H9 (cell line): ENCODE results near the gene DOCK1. TPM values are rescaled to one million over a fixed set of nuclear protein-coding genes. Genes with fewer than 3 reads are reported as not detected.

Source experiments
- DNase-seq: peaks from one replicate; pipeline ENCODE4 v3.0.0-alpha.2; 2017
- H2AFZ ChIP-seq: one replicate; pipeline ENCODE4 v1.6.1; 2013; ENCODE audit warnings: mild to moderate bottlenecking, low read length, control low read depth, moderate library complexity
- H2AK5ac ChIP-seq: 2 replicates; pipeline ENCODE4 v1.6.1; 2013; ENCODE audit warnings: low read length, control low read depth, mixed read lengths; ENCODE audit not compliant: insufficient read length
- H2BK120ac ChIP-seq: one replicate; pipeline ENCODE4 v1.6.1; 2013; ENCODE audit warnings: low read depth, mild to moderate bottlenecking, low read length, control low read depth, inconsistent platforms; ENCODE audit not compliant: poor library complexity, severe bottlenecking
- H2BK12ac ChIP-seq: 2 replicates; pipeline ENCODE4 v1.6.1; 2013; ENCODE audit warnings: low read length, control low read depth, mixed read lengths, low read depth; ENCODE audit not compliant: insufficient read length
- H2BK15ac ChIP-seq: 2 replicates; pipeline ENCODE4 v1.6.1; 2013; ENCODE audit warnings: low read depth, low read length, control low read depth
- H2BK20ac ChIP-seq: one replicate; pipeline ENCODE4 v1.6.1; 2013; ENCODE audit warnings: low read depth, mild to moderate bottlenecking, low read length, control low read depth, inconsistent platforms; ENCODE audit not compliant: poor library complexity, severe bottlenecking
- H2BK5ac ChIP-seq: 2 replicates; pipeline ENCODE4 v1.6.1; 2013; ENCODE audit warnings: low read length, control low read depth, mixed read lengths; ENCODE audit not compliant: insufficient read length
- H3K14ac ChIP-seq: 2 replicates; pipeline ENCODE4 v1.6.1; 2013; ENCODE audit warnings: low read length, control low read depth; ENCODE audit not compliant: insufficient read depth
- H3K18ac ChIP-seq: 2 replicates; pipeline ENCODE4 v1.6.1; 2013; ENCODE audit warnings: low read depth, mild to moderate bottlenecking, mixed read lengths, low read length, control low read depth; ENCODE audit not compliant: insufficient read length
- H3K23ac ChIP-seq: 2 replicates; pipeline ENCODE4 v1.6.1; 2013; ENCODE audit warnings: low read length, control low read depth, mixed read lengths, low read depth; ENCODE audit not compliant: insufficient read length
- H3K23me2 ChIP-seq: 2 replicates; pipeline ENCODE4 v1.6.1; 2013; ENCODE audit warnings: low read depth, mild to moderate bottlenecking, mixed read lengths, low read length, control low read depth; ENCODE audit not compliant: insufficient read length, poor library complexity, severe bottlenecking
- H3K27ac ChIP-seq: 2 replicates; pipeline ENCODE4 v1.5.1; 2013; ENCODE audit warnings: low read length, control low read depth, mixed read lengths, low read depth; ENCODE audit not compliant: insufficient read length
- H3K27me3 ChIP-seq: 2 replicates; pipeline ENCODE4 v1.6.1; 2013; ENCODE audit warnings: low read length, control low read depth, inconsistent platforms; ENCODE audit not compliant: insufficient read depth
- H3K4ac ChIP-seq: 2 replicates; pipeline ENCODE4 v1.6.1; 2013; ENCODE audit warnings: low read depth, mild to moderate bottlenecking, control low read depth, inconsistent platforms, low read length, moderate library complexity
- H3K4me1 ChIP-seq: 2 replicates; pipeline ENCODE4 v1.6.1; 2013; ENCODE audit warnings: low read length, control low read depth, inconsistent platforms; ENCODE audit not compliant: insufficient read depth
- H3K4me2 ChIP-seq: 2 replicates; pipeline ENCODE4 v1.6.1; 2013; ENCODE audit warnings: low read length, control low read depth, mixed read lengths; ENCODE audit not compliant: insufficient read length, insufficient read depth
- H3K56ac ChIP-seq: 2 replicates; pipeline ENCODE4 v1.6.1; 2013; ENCODE audit warnings: low read depth, mild to moderate bottlenecking, mixed read lengths, low read length, control low read depth; ENCODE audit not compliant: insufficient read length
- H3K79me1 ChIP-seq: 2 replicates; pipeline ENCODE4 v1.6.1; 2013; ENCODE audit warnings: low read depth, mild to moderate bottlenecking, moderate library complexity, low read length, control low read depth, inconsistent platforms; ENCODE audit not compliant: insufficient read depth, poor library complexity, severe bottlenecking
- H3K79me2 ChIP-seq: 2 replicates; pipeline ENCODE4 v1.6.1; 2013; ENCODE audit warnings: low read length, control low read depth, inconsistent platforms; ENCODE audit not compliant: insufficient read depth
- H3K9ac ChIP-seq: 2 replicates; pipeline ENCODE4 v1.6.1; 2013; ENCODE audit warnings: low read length, control low read depth, mixed read lengths; ENCODE audit not compliant: insufficient read length; ENCODE audit errors: extremely low read depth
- H3K9me3 ChIP-seq: one replicate; pipeline ENCODE4 v1.6.1; 2013; ENCODE audit warnings: low read depth, low read length, inconsistent platforms; ENCODE audit not compliant: control insufficient read depth
- H3T11ph ChIP-seq: one replicate; pipeline ENCODE4 v1.6.1; 2013; ENCODE audit warnings: mild to moderate bottlenecking, low read length, control low read depth, inconsistent platforms
- H4K20me1 ChIP-seq: one replicate; pipeline ENCODE4 v1.6.1; 2013; ENCODE audit not compliant: control insufficient read depth, insufficient read length, insufficient read depth
- H4K5ac ChIP-seq: 2 replicates; pipeline ENCODE4 v1.6.1; 2013; ENCODE audit warnings: low read depth, mild to moderate bottlenecking, mixed read lengths, low read length, control low read depth; ENCODE audit not compliant: insufficient read length
- H4K8ac ChIP-seq: replicated peaks from 2 replicates; pipeline ENCODE4 v1.6.1; 2013; ENCODE audit warnings: low read length, control low read depth, mixed read lengths, low read depth; ENCODE audit not compliant: insufficient read length
- H4K91ac ChIP-seq: 2 replicates; pipeline ENCODE4 v1.6.1; 2013; ENCODE audit warnings: low read depth, mild to moderate bottlenecking, moderate library complexity, mixed read lengths, low read length, control low read depth; ENCODE audit not compliant: insufficient read length
- H3K27ac Mint-ChIP-seq, 3 experiments: 2 replicates in 2 of 3; 3 replicates in 1 of 3; pipeline ENCODE4 v1.8.0; 2020 to 2021; ENCODE audit warnings: mixed read lengths in 3 of 3, mild to moderate bottlenecking in 1 of 3, moderate library complexity in 1 of 3
- H3K27me3 Mint-ChIP-seq: 2 replicates; pipeline ENCODE4 v1.8.0; 2021; ENCODE audit warnings: low read depth, mild to moderate bottlenecking, moderate library complexity, mixed read lengths
- H3K36me3 Mint-ChIP-seq, 3 experiments: 2 replicates in 2 of 3; 3 replicates in 1 of 3; pipeline ENCODE4 v1.8.0; 2020 to 2021; ENCODE audit warnings: low read depth in 3 of 3, mixed read lengths in 3 of 3; ENCODE audit not compliant: insufficient read depth in 1 of 3
- H3K4me1 Mint-ChIP-seq, 2 experiments: 2 replicates each; pipeline ENCODE4 v1.8.0; 2020; ENCODE audit warnings: mixed read lengths in 2 of 2
- H3K4me3 Mint-ChIP-seq, 2 experiments: 2 replicates in 1 of 2; 3 replicates in 1 of 2; pipeline ENCODE4 v1.8.0; 2020 to 2021; ENCODE audit warnings: mild to moderate bottlenecking in 2 of 2, mixed read lengths in 2 of 2, moderate library complexity in 1 of 2
- H3K9me3 Mint-ChIP-seq, 2 experiments: 2 replicates in 1 of 2; 3 replicates in 1 of 2; pipeline ENCODE4 v1.8.0; 2020; ENCODE audit warnings: mild to moderate bottlenecking in 2 of 2, mixed read lengths in 2 of 2, moderate library complexity in 1 of 2
- WGBS: extraction: QIAGEN DNeasy Blood & Tissue Kit; methylation state at CpG from one replicate; pipeline ENCODE4 v1.1.7; 2013; ENCODE audit warnings: missing lambda C conversion rate, low lambda C conversion rate, mixed read lengths; ENCODE audit not compliant: insufficient read length; ENCODE audit errors: extremely low coverage; 5-methylcytosine and 5-hydroxymethylcytosine counted together
- total RNA-seq: library from RNA; stranded (reverse); gene quantifications from 2 replicates; pipeline ENCODE4 v1.2.1, GENCODE V29; 2021
- TF ChIP-seq, protein P1 (sequence below): fragments of 200-600 bp; sonication (generic); conservative IDR thresholded peaks from 3 replicates; pipeline ENCODE4 v1.8.0; 2021; ENCODE audit warnings: antibody characterized with exemption, mild to moderate bottlenecking

DOCK1 gene
- total RNA-seq, 1 experiment from 2014 or later: 57.0 TPM

DNA sequence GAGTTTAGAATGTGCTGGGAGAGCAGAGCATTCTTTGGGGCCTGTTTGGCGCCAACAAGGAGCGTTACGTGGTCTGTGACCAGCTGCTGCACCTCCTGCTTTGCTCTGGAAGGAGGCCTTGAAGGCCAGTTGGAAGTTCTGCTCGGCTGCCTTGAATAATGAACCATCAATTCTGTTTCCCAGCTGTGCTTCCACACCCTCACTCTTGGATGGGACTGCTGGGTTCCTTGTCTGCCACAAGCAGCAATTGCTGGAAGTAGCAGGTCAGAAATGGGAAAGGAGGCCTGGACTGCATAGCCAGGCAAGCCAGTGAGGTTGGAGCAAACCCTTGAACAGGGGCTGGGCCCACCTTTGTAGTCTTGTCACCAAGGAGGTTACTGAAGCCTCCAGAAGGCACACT, 377.8 kb downstream of the DOCK1 start:
- H3K79me1 ChIP-seq: no peaks in the 10 kb centered on the region
- Mint-ChIP-seq H3K9me3 (peaks cover 24 to 33% of the 10 kb centered on the region in 2 experiments), H3K4me3 (no peak overlapping the region), H3K27me3 (no peaks in the 10 kb centered on the region; the same call in 1 of the 2 replicates), H3K4me1 (peaks cover 25 to 33% of the 10 kb centered on the region in 2 experiments), H3K36me3 (peaks cover 23 to 32% (median 31%) of the 10 kb centered on the region in 3 experiments), H3K27ac (no peak overlapping the region)
- no peaks in the 10 kb centered on the region for H3K27me3 ChIP-seq
- H3K9ac ChIP-seq: no peak overlapping the region
- H2BK5ac ChIP-seq: no peak overlapping the region
- H4K91ac ChIP-seq: no peak overlapping the region
- no peak overlapping the region for H3K18ac ChIP-seq
- H3K79me2 ChIP-seq: no peaks in the 10 kb centered on the region
- H3K4me1 ChIP-seq: no peaks in the 10 kb centered on the region; the same call in 1 of the 2 replicates
- H2BK120ac ChIP-seq: no peak overlapping the region
- TF ChIP-seq, protein P1, sequence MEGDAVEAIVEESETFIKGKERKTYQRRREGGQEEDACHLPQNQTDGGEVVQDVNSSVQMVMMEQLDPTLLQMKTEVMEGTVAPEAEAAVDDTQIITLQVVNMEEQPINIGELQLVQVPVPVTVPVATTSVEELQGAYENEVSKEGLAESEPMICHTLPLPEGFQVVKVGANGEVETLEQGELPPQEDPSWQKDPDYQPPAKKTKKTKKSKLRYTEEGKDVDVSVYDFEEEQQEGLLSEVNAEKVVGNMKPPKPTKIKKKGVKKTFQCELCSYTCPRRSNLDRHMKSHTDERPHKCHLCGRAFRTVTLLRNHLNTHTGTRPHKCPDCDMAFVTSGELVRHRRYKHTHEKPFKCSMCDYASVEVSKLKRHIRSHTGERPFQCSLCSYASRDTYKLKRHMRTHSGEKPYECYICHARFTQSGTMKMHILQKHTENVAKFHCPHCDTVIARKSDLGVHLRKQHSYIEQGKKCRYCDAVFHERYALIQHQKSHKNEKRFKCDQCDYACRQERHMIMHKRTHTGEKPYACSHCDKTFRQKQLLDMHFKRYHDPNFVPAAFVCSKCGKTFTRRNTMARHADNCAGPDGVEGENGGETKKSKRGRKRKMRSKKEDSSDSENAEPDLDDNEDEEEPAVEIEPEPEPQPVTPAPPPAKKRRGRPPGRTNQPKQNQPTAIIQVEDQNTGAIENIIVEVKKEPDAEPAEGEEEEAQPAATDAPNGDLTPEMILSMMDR: no peak
- H3T11ph ChIP-seq: no peak overlapping the region
- H2AK5ac ChIP-seq: no peak overlapping the region
- WGBS: no CpG with 5 or more reads among the region's 4 CpGs
- H3K14ac ChIP-seq: no peak overlapping the region
- no peaks in the 10 kb centered on the region for H3K9me3 ChIP-seq
- no peak overlapping the region for H2AFZ ChIP-seq
- H4K5ac ChIP-seq: no peak overlapping the region
- no peaks in the 10 kb centered on the region for H3K23me2 ChIP-seq
- H3K56ac ChIP-seq: no peak overlapping the region
- no peak overlapping the region for H2BK20ac ChIP-seq
- no peak overlapping the region for H2BK15ac ChIP-seq
- H2BK12ac ChIP-seq: no peak overlapping the region
- no peak overlapping the region for H3K23ac ChIP-seq
- DNase-seq: no peak
- no peak overlapping the region for H3K27ac ChIP-seq
- H4K20me1 ChIP-seq: no peaks in the 10 kb centered on the region
- no peak overlapping the region for H4K8ac ChIP-seq
- no peak overlapping the region for H3K4ac ChIP-seq
- H3K4me2 ChIP-seq: no peak overlapping the region
